GM12872 (cell line): Measurements from ENCODE around the gene FLNB.

Experiments used
- TF ChIP-seq, protein P1 (sequence below): IDR thresholded peaks from 3 replicates; pipeline ENCODE4 v1.5.1; 2011; ENCODE audit warnings: low read depth, mild to moderate bottlenecking, low read length, moderate library complexity; ENCODE audit not compliant: insufficient read depth

Gene FLNB

DNA sequence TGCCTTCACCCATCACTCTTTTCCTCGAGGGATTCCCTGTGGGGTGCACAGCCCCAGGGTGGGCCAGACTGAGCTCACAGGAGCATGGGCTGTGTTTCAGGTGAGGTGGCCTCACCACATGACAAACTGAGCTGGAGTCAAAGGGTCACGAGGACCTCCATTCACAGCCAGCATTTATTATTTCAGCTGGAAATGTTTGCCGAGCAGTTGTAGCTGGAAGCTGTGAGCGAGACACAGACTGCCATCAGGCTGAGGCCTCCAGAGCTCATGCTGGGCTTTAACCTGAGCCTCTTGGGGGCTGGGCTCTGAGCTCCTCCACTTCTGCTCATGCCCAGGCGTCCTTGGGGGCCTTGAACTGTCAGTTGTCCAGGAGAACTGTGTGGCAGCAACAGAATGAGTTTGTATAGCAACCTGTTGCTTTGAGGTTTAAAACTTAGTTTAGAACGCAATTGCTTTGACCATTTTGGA is 57.5 kb downstream of the FLNB start:
- TF ChIP-seq, protein P1, sequence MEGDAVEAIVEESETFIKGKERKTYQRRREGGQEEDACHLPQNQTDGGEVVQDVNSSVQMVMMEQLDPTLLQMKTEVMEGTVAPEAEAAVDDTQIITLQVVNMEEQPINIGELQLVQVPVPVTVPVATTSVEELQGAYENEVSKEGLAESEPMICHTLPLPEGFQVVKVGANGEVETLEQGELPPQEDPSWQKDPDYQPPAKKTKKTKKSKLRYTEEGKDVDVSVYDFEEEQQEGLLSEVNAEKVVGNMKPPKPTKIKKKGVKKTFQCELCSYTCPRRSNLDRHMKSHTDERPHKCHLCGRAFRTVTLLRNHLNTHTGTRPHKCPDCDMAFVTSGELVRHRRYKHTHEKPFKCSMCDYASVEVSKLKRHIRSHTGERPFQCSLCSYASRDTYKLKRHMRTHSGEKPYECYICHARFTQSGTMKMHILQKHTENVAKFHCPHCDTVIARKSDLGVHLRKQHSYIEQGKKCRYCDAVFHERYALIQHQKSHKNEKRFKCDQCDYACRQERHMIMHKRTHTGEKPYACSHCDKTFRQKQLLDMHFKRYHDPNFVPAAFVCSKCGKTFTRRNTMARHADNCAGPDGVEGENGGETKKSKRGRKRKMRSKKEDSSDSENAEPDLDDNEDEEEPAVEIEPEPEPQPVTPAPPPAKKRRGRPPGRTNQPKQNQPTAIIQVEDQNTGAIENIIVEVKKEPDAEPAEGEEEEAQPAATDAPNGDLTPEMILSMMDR = no peak

DNA sequence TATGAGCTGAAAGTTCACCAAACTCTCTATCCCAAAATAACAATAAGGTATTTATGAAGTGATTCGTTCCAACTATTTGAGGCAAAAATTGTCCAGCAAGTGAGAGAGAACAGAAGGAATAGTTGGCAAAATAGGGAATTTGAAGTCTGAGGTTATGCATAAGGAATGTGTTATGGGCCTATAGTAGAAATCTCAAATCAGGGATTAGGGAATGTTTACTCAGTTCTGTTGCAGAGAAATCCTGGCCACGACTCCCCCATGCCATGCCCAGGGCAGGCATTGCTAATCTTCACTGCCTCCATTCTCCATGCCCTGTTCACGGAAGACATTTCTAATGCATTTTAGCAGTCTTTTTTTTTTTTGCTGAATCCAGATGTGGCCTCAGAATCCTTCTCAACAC is 58.6 kb downstream of the FLNB start:
- TF ChIP-seq, protein P1 = no peak

DNA sequence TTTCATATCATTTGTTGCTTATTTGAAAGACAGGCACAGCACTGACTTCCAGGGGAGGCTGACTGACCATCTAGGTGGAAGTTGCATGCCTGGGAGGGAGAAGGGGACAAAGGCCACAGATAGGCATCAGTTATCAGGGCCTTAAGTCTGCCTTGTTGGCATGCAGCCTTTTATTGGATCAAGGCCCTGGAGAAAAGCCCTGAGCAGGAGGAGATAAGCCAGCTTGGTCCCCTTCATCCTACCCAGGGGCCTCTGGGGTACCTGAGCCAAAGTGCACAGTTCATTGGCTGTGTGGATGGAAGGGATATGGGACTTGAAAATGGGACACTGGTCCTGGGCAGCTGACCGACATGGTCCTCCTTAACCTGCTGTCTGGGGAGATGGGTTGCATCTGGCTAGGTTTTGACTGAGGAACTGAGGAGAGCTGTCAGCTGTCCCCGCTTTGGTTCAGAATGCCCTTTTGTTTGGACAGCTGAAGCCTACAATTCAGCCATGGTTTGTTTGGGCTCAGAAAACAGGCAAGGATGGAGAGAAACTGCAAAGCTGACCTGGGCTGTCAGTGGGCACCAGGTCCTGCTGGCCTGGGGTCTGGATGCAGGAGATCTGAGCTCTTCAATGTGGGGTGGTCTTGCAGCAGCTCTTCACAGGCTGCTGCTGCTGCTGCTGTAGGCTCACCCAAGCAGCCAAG is 60.0 kb downstream of the FLNB start:
- TF ChIP-seq, protein P1 = no peak

DNA sequence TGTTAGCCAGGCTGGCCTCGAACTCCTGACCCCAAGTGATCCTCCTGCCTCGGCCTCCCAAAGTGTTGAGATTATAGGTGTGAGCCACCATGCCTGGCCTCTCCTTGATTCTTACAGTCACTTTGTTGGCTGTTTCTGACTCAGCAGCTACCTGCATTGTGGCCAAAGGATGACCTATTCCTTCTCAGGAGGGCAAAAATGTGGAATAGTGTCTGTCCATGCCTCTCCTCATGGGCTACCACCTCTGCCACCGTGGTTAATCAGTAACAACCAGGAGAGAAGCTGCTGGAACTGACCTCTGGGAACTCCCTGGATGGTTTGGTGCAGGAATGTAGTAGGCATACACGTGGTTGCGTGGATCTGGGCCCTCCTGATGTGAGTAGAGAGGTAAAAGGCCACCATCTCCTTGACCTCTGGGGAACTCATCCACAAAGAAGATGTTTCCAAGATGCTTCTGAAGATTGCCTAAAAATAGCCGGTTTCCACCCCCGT is 63.3 kb downstream of the FLNB start:
- TF ChIP-seq, protein P1 = no peak

DNA sequence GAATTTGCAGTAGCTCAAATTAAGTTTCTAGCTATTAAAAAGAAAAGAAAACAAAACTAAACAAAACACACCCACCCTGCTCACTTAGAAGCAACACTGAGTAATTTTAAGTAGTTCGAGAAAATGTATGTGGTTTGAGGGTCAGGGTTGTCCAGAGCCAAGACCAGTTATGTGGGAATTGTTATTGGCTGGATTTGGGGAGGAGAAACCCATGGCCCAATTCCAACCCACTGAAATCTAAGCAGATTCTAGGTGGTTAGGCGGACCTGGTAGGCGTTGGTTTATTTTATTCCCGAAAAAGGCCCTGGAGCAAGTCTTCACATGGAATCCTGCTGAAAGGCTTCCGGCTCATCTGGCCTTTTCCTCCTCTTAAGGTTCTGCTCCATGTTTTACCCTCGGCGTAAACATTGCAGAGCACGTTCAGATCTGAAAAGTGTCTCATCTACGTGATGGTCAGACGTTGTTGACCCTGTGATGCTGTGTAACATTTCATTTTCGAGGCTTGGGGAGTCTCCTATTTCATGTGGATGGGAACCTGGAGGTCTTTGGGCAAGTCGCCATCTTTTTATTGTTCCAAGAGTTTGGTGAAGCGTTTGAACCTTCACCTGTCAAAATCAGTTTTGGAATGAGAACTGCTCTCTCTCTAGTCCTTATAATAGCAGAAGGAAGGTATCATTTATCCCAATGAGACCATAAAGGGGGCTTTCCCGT is 64.0 kb downstream of the FLNB start:
- TF ChIP-seq, protein P1 = no peak

DNA sequence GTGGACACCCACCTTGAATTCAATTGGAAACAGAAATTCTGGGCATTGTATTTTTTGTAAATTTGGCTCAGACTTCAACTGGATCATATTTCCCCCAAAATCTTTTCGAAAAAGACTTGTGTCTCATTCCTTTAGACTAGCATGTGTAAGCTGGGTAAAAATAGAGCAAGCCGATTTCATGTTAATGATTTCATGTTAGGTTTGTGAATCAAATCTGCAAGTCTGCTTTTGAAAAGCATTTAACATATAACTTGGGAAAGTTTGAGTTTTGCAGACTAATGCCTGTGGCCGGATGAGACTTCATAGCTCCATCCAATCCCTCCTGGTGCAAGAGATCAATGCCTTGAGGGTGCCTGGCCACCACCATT is 64.5 kb downstream of the FLNB start:
- TF ChIP-seq, protein P1 = no peak

DNA sequence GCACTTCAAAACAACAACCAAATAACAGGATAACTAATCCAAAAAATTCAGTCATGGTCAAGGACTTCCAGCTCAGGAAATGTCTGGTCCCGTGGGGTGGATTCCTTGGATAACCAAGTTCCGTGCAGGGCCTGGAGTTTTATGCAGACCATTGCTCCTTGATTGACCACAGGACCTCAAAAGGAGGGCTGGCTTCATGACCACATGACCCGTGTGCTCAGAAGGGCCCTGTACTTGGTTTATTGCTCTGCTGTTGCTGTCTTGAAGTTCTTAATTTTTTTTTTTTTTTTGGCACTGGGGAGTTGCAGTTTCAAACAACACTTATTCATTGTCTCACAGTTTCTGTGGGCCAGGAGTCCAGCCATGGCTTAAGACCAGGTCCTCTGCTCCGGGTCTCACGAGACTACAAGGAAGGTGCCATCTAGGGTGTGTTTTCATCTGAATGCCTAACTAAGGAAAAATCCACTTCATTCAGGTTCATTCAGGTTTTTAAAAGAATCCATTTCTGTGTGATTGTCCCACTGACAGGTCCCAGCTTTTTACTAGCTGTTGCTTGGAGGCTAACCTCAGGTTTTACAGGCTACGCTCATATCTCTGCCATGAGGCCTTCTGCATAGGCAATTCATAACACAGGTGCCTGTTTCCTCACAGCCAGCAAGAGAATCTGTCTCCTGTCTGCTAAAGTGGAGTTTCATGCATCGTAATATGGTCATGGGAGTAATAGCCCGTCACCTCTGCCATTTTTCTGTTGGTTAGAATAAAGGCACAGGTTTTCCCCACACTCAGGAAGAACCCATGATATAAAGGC is 65.3 kb downstream of the FLNB start:
- TF ChIP-seq, protein P1 = no peak
